Gastroesophageal sphincter (tissue), 3 donors: ENCODE results near the gene CLPTM1L.

ENCODE experiments used
- EP300 ChIP-seq: sonication (generic); formaldehyde crosslinking; IDR thresholded peaks from one replicate; pipeline ENCODE4 v1.6.1; 2017; ENCODE audit warnings: antibody characterized with exemption, mild to moderate bottlenecking
- POLR2A ChIP-seq, 2 donors: fragments of 450-650 bp; IDR thresholded peaks; one replicate each; pipeline ENCODE4 v1.6.1; 2017; ENCODE audit warnings: antibody characterized with exemption in 2 of 2, mild to moderate bottlenecking in 2 of 2, moderate library complexity in 1 of 2
- TF ChIP-seq, protein P1 (sequence below), 4 experiments: fragments of 200-600 bp in 2 of 4; fragments of 450-650 bp in 2 of 4; sonication (generic) in 1 of 4; IDR thresholded peaks; one replicate each; pipeline ENCODE4 v1.5.1; 2017 to 2019; ENCODE audit warnings: antibody characterized with exemption in 4 of 4, mild to moderate bottlenecking in 2 of 4, moderate library complexity in 2 of 4

DNA sequence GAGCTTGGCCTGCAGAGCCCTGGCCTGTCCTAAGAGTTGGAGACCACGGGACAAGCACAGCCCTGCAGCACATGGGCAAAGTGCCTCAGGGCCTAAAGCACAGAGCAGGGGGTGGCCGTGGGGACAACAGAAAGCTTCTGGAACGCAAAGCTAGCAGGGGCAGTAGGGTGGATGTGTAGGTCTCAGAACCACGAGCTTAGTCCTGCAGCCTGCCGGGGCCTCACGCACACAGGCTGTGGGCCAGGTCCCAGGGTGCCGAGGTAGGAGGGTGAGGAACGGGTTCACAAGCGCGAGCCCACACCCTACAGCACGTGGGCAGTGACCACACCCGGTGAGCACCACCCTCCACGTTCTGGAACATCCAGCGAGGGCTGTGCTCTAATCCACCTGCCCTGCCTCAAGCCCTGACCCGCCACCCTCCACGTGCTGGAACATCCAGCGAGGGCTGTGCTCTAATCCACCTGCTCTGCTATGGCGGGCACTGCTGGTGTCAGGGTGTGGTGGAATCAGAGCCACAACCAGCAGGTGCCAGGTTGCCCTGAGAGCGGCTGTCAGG is 9.3 kb downstream of the CLPTM1L start:
- TF ChIP-seq, protein P1, sequence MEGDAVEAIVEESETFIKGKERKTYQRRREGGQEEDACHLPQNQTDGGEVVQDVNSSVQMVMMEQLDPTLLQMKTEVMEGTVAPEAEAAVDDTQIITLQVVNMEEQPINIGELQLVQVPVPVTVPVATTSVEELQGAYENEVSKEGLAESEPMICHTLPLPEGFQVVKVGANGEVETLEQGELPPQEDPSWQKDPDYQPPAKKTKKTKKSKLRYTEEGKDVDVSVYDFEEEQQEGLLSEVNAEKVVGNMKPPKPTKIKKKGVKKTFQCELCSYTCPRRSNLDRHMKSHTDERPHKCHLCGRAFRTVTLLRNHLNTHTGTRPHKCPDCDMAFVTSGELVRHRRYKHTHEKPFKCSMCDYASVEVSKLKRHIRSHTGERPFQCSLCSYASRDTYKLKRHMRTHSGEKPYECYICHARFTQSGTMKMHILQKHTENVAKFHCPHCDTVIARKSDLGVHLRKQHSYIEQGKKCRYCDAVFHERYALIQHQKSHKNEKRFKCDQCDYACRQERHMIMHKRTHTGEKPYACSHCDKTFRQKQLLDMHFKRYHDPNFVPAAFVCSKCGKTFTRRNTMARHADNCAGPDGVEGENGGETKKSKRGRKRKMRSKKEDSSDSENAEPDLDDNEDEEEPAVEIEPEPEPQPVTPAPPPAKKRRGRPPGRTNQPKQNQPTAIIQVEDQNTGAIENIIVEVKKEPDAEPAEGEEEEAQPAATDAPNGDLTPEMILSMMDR (IDR thresholded peaks at IDR 0.05) = no peak
- TF ChIP-seq POLR2A (IDR thresholded peaks at IDR 0.05) (no peak), EP300 (no peak)
